Measurements from ENCODE around the gene PCTP.
A peak's percentile ranks its signal among the peaks of the same experiment; 100 is the strongest.

The PCTP gene

DNA sequence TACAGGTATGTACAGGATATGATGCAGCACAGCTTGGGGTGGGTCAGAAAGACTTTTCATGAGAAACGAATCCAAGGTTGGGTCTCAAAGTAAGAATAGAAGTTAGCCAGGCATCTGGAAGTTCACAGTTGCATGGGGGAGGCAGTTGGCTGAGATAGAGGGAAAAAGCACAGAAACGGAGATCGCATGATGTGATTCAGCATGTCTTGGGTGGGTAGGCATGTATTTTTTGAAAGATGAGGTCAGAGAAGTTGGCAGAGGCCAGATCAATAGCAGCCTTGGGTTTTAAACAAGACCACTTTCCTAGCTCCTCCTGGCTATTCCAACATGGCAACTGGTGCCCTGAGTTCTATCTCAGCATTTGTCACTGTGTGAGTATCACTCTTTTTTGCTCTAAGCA, 67.2 kb downstream of the PCTP start:
- Histone ChIP-seq H3K4me3 (replicated peaks; ENCODE audit: low read depth, low read length) (no peak overlapping the region), H3K36me3 (ENCODE audit: control insufficient read depth, insufficient read depth, low read length) (no peaks in the 10 kb centered on the region), H3K27me3 (replicated peaks; ENCODE audit: control insufficient read depth, insufficient read depth, low read length) (no peaks in the 10 kb centered on the region; the same call in none of the 2 replicates)
- DNase-seq (ENCODE audit: extremely low read depth, insufficient read length): no peak
- TF ChIP-seq, protein P1, sequence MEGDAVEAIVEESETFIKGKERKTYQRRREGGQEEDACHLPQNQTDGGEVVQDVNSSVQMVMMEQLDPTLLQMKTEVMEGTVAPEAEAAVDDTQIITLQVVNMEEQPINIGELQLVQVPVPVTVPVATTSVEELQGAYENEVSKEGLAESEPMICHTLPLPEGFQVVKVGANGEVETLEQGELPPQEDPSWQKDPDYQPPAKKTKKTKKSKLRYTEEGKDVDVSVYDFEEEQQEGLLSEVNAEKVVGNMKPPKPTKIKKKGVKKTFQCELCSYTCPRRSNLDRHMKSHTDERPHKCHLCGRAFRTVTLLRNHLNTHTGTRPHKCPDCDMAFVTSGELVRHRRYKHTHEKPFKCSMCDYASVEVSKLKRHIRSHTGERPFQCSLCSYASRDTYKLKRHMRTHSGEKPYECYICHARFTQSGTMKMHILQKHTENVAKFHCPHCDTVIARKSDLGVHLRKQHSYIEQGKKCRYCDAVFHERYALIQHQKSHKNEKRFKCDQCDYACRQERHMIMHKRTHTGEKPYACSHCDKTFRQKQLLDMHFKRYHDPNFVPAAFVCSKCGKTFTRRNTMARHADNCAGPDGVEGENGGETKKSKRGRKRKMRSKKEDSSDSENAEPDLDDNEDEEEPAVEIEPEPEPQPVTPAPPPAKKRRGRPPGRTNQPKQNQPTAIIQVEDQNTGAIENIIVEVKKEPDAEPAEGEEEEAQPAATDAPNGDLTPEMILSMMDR (IDR thresholded peaks at IDR 0.05; ENCODE audit: insufficient read depth, low read length, poor library complexity, severe bottlenecking): no peak

DNA sequence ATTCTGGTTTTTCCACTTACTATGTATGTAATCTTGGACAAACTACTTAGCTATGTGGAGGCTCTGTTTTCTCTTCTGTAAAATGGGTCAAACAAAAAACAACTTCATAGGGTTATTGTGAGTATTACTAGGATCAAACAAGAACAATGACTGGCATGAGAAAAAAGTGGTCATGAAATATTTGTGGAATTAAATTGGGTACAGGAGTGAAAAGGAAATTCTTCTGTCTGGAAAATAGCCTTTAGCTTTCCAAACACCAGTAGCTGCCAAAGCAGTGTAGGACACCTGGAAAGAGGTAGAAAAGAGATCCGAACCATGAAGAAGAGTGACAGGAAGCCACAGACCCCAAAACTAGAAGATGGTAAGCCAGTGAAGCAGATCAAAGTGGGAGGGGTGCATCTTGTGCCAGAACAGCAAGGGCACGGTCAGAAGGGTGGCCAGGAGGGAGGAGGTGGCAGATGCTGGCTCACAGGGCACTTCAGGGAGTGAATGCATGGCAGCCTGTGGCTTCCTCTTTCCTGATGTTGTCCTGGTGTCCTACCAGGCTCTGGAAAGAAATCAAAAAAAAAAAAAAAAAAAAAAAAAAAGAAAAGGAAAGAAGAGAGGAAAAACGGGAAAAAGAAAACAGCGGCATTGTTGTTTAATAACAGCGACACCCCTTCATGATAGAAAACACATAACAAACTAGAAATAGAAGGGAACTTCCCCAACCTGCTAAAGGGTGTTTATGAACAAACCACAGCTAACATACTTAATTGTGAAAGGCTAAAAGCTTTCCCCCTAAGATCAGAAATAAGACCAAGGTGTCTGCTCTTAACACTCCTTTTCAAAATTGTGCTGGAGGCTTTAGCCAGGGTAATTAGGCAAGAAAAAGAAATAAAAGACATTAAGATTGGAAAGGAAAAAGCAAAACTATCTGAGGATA, 67.9 kb downstream of the PCTP start:
- H3K27me3 ChIP-seq (replicated peaks; ENCODE audit: control insufficient read depth, insufficient read depth, low read length): no peaks in the 10 kb centered on the region; the same call in none of the 2 replicates
- DNase-seq (ENCODE audit: extremely low read depth, insufficient read length): no peak
- no peak overlapping the region for H3K4me3 ChIP-seq (replicated peaks; ENCODE audit: low read depth, low read length)

DNA sequence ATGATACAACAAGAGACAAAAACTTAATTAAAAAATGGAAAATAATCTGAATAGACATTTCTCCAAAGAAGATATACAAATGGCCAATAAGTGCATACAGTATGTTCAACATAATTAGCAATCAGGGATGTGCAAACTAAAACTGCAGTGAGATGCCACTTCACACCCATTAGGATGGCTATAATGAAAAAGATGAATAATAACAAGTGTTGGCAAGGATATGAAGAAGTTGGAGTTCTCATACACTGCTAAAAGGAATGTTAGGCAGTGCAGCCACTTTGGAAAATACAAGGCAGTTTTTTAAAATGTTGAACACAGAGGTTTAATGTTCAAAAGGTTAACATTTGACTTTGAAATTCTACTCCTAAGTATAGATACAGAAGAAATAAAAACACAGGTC, 69.8 kb downstream of the PCTP start:
- TF ChIP-seq, protein P1 (IDR thresholded peaks at IDR 0.05; ENCODE audit: insufficient read depth, low read length, poor library complexity, severe bottlenecking): no peak
- Histone ChIP-seq H3K27me3 (replicated peaks; ENCODE audit: control insufficient read depth, insufficient read depth, low read length) (no peaks in the 10 kb centered on the region; the same call in 1 of the 2 replicates), H3K4me3 (replicated peaks; ENCODE audit: low read depth, low read length) (no peak overlapping the region), H3K36me3 (ENCODE audit: control insufficient read depth, insufficient read depth, low read length) (no peaks in the 10 kb centered on the region)
- DNase-seq (ENCODE audit: extremely low read depth, insufficient read length): no peak

More for the DNA sequence above, 67.9 kb downstream of the PCTP start:
- H3K36me3 ChIP-seq (ENCODE audit: control insufficient read depth, insufficient read depth, low read length): no peaks in the 10 kb centered on the region
- TF ChIP-seq, protein P1 (IDR thresholded peaks at IDR 0.05; ENCODE audit: insufficient read depth, low read length, poor library complexity, severe bottlenecking): no peak

DNA sequence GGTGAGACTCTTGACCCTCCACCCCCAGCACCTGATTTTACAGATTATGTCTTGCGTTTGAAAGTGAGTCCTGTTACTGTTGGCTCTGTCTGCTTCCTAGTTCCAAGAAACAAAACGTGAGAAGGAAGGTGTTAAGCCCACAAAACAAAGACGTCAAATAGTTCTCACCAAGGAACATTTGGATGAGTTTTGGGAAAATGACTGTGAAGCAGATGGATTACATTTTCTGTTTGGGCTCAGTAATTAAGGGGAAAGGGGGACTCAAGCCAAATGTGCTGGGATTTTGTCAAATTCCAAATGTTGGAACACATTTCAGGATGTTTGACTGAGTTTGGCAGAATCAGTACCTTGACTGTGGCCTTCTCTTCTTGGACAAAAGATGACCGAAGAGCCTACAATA, 71.2 kb downstream of the PCTP start:
- TF ChIP-seq, protein P1 (IDR thresholded peaks at IDR 0.05; ENCODE audit: insufficient read depth, low read length, poor library complexity, severe bottlenecking): no peak
- DNase-seq (ENCODE audit: extremely low read depth, insufficient read length): no peak
- no peaks in the 10 kb centered on the region; the same call in 1 of the 2 replicates for H3K27me3 ChIP-seq (replicated peaks; ENCODE audit: control insufficient read depth, insufficient read depth, low read length)
- no peak overlapping the region for H3K4me3 ChIP-seq (replicated peaks; ENCODE audit: low read depth, low read length)
- no peaks in the 10 kb centered on the region for H3K36me3 ChIP-seq (ENCODE audit: control insufficient read depth, insufficient read depth, low read length)

DNA sequence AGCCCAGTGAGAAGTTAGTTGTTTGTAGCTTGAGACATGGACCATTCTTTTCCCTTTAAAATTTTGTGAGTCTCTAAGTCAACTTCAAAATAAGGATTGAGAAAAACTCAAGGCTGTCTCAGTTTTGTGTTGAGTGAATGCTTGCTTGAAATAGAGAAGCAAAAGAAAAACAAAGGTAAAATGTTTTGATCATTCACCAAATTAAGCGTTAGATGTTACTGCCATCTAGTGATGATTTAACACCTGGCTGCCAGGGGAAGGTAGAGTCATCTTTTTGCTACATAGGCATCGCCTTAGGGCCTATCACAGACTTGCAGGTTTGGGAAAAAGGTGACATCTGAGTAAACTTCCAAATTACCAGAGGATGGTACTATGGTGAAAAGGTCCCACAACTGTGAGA, 74.4 kb downstream of the PCTP start:
- no peaks in the 10 kb centered on the region for H3K36me3 ChIP-seq (ENCODE audit: control insufficient read depth, insufficient read depth, low read length)
- H3K27me3 ChIP-seq (replicated peaks; ENCODE audit: control insufficient read depth, insufficient read depth, low read length): no peaks in the 10 kb centered on the region
- no peak for DNase-seq (ENCODE audit: extremely low read depth, insufficient read length)
- no peak overlapping the region for H3K4me3 ChIP-seq (replicated peaks; ENCODE audit: low read depth, low read length)
- TF ChIP-seq, protein P1 (IDR thresholded peaks at IDR 0.05; ENCODE audit: insufficient read depth, low read length, poor library complexity, severe bottlenecking): peak; percentile 34

All from GM06990 (cell line).